ENCODE measurements around the gene PARVA. TPM values are rescaled to one million over a fixed set of nuclear protein-coding genes. Genes with fewer than 3 reads are reported as not detected.

The PARVA gene
- polyA plus RNA-seq, 1 donor: 100 TPM

DNA sequence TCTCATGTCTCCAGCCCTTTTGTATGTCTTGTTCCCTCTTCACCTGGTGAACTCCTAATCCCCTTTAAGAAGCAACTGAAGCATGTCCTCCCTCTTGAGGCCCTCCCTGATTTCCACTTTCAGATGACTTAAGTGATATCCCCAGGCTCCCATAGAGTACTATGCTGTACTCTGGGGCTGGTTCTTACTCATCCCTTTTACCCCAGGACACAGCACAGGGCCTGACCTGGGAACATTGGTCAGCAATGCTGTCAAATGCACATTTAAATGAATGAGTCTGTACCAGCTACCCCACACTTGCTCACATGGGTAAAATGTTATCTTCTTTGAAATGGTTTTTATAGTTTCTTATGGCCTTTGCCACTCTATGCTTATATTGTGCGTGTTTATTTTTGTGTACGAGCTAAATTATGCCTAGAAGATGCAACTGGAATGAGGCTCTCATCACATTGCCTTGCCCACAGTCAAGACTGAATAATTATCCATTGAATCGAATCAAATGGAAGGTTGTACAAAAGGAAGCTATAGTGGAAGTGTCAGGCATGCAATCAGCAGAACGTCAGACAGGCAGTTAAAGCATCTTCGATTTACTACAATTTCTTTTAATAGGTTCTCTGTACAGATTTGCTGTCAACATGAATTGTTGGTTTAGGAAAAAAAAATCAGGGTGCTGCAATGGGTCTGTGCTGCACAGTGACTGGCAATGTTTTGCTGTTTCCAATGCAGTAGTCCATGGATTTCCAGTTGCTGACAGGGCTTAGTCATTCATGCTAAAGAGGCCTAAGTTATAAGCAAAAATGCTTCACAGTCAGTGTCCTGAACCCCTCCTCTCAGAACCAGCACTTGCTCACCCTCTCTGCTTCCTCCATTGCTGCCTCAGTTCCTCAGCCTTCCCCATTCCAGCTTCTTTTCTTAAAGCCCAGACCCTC, 79.5 kb downstream of the PARVA start:
- no peak for DNase-seq

GRCh38 chr11:12458042-12458441, 80.7 kb downstream of the PARVA start:
- no peak for DNase-seq

- no peak for DNase-seq
These were observed 82.0 kb downstream of the PARVA start for GRCh38 chr11:12459374-12459773.

DNA sequence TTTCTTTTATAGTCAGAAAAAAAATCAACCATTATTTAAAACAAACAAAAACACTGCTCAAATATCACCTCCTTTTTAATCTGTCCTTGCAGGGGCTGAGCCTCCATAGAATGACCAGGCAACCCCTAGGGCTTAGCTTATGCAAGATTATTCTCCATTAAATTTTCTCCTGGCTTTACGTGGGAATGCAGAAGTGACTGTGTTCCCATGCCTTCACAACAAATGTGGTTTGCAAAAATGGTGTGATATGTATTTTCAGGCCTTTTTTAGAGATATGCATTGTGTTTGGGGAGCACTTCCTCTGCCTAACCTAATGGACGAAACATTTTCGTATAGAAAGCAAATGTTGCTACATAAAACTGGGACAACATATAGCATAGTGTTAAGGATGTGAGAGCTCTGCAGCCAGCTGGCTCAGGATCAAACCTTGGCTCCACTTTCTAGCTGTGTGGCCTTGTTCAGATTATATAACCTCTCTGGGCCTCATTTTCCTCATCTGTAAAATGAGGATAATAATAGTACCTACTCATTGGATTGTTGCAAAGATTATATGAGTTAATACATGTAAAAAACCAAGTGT, 82.6 kb downstream of the PARVA start:
- no peak for DNase-seq

GRCh38 chr11:12460466-12460865, 83.1 kb downstream of the PARVA start:
- DNase-seq: no peak

- DNase-seq: no peak
These were observed 84.1 kb downstream of the PARVA start for GRCh38 chr11:12461516-12461915.

DNA sequence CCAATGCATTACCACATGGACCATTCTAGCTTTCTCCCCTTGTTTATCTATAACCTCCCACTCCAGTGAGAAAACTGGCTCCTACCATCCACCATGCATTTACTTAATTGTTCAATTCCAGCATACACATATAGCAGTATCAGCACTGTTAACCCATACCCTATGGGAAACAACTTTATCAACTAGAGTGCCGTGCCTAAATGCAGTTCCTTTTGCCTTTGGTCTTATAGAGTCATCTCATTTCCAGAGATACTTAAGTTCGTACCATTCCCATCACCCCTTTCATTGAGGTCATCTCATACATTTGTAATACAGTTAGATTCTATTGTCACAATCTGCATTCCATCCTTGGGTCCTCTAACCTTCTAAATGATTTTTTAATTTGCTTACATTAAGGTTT, 86.9 kb downstream of the PARVA start:
- DNase-seq: no peak

- no peak for DNase-seq
These were observed 88.0 kb downstream of the PARVA start for GRCh38 chr11:12465332-12465731.

DNA sequence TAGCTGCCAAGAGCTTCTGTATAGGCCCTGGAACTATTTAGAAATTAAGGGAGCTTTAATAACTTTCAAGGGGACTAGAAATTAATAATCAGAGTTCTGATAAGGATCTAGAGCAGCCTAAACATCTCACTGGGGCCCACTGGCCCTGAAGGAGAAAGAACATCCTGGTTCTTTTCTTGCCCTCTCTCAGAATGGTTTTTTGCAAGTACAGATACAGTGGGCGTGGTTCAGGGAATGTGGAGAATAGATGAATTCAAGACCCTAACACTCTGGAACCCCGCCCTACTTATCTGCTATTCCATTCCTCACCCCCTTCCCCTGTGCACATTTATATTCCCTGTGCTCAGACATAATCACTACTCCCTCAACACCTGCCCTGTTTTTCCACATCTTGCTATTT, 90.2 kb downstream of the PARVA start:
- DNase-seq: no peak

DNA sequence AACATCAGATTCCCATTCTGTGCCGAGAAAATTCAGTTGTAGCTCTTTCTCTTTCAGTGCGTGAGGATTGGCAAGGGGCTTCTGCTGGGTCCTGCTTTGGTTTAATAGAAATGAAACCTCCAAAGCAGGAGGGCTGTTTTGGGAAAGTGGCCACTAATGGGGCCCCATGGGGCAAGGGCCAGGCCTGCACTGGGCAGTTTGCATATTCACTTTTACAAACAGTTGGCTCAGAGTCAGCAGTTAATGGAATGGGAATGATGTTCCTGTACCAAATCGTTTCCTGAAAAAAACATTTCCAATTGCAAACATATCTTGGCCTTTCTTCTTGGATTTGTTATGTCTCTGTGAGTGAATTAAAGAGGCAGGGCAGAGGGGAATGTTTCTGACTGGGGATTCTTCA, 92.1 kb downstream of the PARVA start:
- no peak for DNase-seq

GRCh38 chr11:12470236-12470635, 92.9 kb downstream of the PARVA start:
- DNase-seq: no peak

- DNase-seq: peak; percentile 32
These were observed 95.1 kb downstream of the PARVA start for GRCh38 chr11:12472401-12473005.

GRCh38 chr11:12473381-12473780, 96.0 kb downstream of the PARVA start:
- DNase-seq: no peak

DNA sequence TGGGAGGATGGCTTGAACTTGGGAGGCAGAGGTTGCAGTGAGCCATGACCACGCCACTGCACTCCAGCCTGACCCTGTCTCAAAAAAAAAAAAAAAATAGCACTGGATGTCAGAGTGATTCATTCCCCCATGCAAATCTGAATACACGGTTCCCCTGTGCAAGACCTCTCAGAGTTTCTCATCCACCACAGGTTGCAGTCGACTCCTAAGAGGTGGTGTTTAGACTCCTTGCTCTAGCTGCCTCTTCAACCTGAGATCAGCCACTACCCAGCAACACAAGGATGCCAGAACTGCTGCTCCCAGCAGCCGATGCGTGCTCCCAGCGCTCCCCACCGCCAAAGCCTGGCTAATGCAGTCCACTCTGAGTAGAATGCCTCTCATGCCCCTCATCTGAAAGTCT, 97.5 kb downstream of the PARVA start:
- DNase-seq: no peak

DNA sequence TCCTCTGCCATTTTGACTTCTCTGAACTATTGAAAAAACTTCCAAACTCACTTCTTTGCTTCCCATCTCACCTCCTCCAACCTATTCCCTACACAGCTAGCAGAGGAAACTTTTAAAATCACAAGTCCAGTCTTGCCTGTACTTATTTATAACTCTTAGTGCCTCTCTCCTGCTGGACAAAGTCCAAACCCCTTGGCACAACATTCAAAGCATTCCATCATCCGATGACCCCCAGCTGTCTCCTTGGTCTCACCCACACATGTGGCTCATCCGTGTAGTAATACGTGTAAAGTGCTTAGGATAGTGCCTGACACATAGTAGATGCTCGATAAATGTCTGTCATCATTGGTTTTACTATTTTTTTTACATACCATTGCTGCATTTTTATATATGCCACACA, 101.4 kb downstream of the PARVA start:
- DNase-seq: no peak

GRCh38 chr11:12480401-12480800, 103.0 kb downstream of the PARVA start:
- no peak for DNase-seq

- DNase-seq: no peak
These were observed 105.5 kb downstream of the PARVA start for GRCh38 chr11:12482839-12483238.

- DNase-seq: no peak
These were observed 106.2 kb downstream of the PARVA start for GRCh38 chr11:12483604-12484003.

- DNase-seq: no peak
These were observed 108.0 kb downstream of the PARVA start for GRCh38 chr11:12485328-12485727.

DNA sequence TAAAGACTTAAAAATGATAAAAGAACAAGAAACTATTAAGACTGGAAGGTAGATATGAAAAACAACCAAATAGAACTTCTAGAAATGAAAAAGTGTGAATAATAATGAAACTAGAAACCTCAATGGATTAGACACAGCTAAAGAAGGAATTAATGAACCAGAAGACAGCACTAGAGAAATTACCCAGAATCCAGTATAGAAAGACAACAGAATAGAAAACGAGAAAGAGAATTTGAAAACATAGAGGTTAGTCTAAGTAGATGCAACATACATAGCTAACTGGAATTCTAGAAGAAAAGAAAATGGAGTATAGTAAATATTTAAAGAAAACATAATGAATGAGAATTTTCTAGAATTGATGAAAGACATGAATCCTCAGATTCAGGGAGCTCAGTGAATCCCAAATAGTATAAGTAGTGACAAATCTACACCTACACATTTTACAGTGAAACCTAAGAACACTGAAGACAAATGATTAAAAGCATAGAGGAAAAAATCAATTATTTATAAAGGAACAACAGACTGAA, 111.9 kb downstream of the PARVA start:
- no peak for DNase-seq

DNA sequence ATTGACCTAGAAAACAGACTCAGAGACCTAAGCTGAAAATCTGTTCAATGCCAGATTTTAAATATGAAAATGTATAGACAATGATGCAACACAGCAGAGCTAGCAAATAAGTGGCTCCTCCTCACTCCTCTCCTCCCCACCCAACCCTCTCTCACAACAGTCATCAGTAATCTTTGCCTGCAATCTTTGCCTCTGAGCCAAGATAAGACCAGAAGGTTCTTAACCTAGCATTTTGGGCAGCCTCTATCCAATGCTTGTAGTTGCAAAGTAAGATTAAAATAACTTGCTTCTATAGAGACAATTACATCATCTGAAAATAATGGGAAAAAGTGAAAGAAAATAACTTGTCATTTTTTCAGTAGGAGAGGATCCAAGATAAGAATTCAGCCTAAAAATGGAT, 117.3 kb downstream of the PARVA start:
- no peak for DNase-seq

GRCh38 chr11:12496181-12497025, 119.0 kb downstream of the PARVA start:
- DNase-seq: no peak
